PFSK-1 (cell line): Measurements from ENCODE around the gene ERBB2.

Experiments used
- FOXP2 ChIP-seq: optimal IDR thresholded peaks from 2 replicates; pipeline ENCODE3; 2011; ENCODE audit warnings: borderline replicate concordance, control low read depth, inconsistent platforms; ENCODE audit not compliant: insufficient read depth; ENCODE audit errors: extremely low read length, extremely low read depth
- POLR2AphosphoS5 ChIP-seq: IDR thresholded peaks from 2 replicates; pipeline ENCODE4 v1.6.1; 2012; ENCODE audit warnings: low read depth, mild to moderate bottlenecking, control low read depth, low read length, moderate library complexity
- REST ChIP-seq, 2 experiments: IDR thresholded peaks; 2 replicates each; pipeline versions ENCODE4 v1.6.1 to v1.8.0; 2011 to 2012; ENCODE audit warnings: low read depth in 2 of 2, low read length in 2 of 2, control low read depth in 1 of 2, inconsistent platforms in 1 of 2, mild to moderate bottlenecking in 1 of 2, moderate library complexity in 1 of 2; ENCODE audit not compliant: insufficient read depth in 1 of 2
- SIN3A ChIP-seq: IDR thresholded peaks from 2 replicates; pipeline ENCODE4 v1.6.1; 2012; ENCODE audit warnings: mild to moderate bottlenecking, low read length, moderate library complexity, borderline replicate concordance; ENCODE audit not compliant: insufficient read depth
- TAF1 ChIP-seq: IDR thresholded peaks from 2 replicates; pipeline ENCODE4 v1.6.1; 2012; ENCODE audit warnings: low read length, control low read depth, borderline replicate concordance; ENCODE audit not compliant: insufficient read depth

ERBB2 gene

DNA sequence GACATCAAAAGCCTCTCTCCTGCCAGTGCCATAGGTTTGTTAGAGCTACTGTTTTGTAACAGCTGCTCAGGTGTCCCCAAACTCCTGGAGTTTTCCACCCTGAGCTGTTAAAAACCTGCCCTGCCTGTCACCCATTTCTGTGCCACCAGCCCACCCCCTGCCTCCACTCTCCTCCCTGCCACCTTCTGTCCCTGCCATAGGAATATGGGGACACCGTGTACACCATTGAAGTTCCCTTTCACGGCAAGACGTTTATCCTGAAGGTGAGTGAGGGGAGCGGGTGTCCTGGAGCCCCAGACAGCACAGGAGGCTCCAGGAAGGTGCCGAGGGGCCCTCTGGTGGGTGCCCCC lies 39.9 kb upstream of the ERBB2 start:
- no peak for TF ChIP-seq FOXP2
- no peak for TF ChIP-seq TAF1
- no peak for TF ChIP-seq SIN3A
- TF ChIP-seq POLR2AphosphoS5, result no peak
- no peak for TF ChIP-seq REST (IDR thresholded peaks at IDR 0.05; ENCODE audit: insufficient read depth in 1 of 2, low read depth in 2 of 2, low read length in 2 of 2)

DNA sequence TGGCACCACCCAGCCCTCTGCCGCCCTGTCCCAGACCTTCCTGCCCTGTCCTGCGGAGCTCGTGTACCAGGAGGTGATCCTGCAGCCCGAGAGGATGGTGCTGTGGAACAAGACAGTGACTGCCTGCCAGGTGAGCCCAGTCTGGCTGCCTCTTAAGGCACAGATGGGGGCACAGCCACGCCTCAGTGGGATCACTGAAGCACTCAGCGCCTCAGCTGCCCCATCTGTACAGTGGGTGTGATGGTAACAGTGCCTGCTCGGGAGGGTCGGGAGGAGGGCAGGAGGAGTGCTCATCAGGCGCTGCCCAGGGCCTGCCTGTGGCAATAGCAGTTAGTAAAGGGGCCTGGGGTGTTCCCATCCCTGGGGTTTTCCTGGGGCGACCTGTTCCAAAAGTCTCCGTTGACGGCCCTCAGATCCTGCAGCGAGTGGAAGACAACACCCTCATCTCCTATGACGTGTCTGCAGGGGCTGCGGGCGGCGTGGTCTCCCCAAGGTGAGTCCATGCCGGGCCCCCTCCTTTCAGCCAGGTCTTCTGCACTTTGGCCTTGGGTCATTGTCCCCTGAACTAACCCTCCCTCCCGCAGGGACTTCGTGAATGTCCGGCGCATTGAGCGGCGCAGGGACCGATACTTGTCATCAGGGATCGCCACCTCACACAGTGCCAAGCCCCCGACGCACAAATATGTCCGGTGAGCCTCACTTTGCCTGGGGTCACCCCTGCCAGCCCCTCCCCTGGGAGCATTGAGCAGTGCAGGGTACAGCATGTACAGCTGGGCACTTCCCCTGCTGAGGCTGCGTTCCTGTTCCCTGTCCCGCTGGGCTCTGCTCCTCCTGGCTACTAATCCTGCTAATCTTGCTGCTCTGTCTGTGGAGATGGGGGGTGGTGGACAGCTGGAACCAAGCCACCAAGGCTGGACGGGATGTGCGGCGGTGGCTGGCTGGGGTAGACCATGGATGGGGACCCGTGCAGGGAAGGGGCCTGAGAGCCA lies 39.2 kb upstream of the ERBB2 start:
- no peak for TF ChIP-seq SIN3A
- no peak for TF ChIP-seq POLR2AphosphoS5
- no peak for TF ChIP-seq REST (IDR thresholded peaks at IDR 0.05; ENCODE audit: insufficient read depth in 1 of 2, low read depth in 2 of 2, low read length in 2 of 2)
- no peak for TF ChIP-seq TAF1
- TF ChIP-seq FOXP2, result no peak

- TF ChIP-seq POLR2AphosphoS5 (no peak), SIN3A (no peak), FOXP2 (no peak), TAF1 (no peak), REST (IDR thresholded peaks at IDR 0.05; ENCODE audit: insufficient read depth in 1 of 2, low read depth in 2 of 2, low read length in 2 of 2) (no peak)
These were observed 37.9 kb upstream of the ERBB2 start for GRCh38 chr17:39661744-39662541.

DNA sequence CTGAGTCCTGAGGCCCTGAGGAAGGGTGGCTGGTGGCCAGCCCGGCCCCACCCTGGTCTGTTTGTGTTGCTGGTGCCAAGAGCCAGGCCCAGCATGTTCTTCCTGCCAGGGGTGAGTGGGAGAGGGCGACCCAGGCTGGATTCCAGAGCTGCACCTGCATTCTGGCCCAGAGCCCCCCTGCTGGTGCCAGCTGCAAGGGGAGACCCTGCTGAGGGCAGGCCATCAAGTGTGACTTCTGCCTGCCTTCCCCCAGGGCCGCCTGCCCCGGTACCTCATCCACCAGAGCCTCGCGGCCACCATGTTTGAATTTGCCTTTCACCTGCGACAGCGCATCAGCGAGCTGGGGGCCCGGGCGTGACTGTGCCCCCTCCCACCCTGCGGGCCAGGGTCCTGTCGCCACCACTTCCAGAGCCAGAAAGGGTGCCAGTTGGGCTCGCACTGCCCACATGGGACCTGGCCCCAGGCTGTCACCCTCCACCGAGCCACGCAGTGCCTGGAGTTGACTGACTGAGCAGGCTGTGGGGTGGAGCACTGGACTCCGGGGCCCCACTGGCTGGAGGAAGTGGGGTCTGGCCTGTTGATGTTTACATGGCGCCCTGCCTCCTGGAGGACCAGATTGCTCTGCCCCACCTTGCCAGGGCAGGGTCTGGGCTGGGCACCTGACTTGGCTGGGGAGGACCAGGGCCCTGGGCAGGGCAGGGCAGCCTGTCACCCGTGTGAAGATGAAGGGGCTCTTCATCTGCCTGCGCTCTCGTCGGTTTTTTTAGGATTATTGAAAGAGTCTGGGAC lies 37.1 kb upstream of the ERBB2 start:
- no peak for TF ChIP-seq FOXP2
- TF ChIP-seq TAF1, result no peak
- TF ChIP-seq SIN3A, result no peak

- TF ChIP-seq POLR2AphosphoS5, result no peak
- TF ChIP-seq REST (IDR thresholded peaks at IDR 0.05; ENCODE audit: insufficient read depth in 1 of 2, low read depth in 2 of 2, low read length in 2 of 2), result no peak
- TF ChIP-seq FOXP2, result no peak
- no peak for TF ChIP-seq TAF1
- TF ChIP-seq SIN3A, result no peak
These were observed 36.5 kb upstream of the ERBB2 start for GRCh38 chr17:39663340-39663687.
